GM23338 (cell line): ENCODE data around the gene IL31.

Experiments
- CREB1 ChIP-seq: fragments of 250-450 bp; sonication (Bioruptor Pico); IDR thresholded peaks from 2 replicates; pipeline ENCODE4 v1.5.0; 2020; ENCODE audit warnings: low read depth, mild to moderate bottlenecking, moderate library complexity
- CTCF ChIP-seq, 2 experiments: fragments of 200-600 bp in 1 of 2; sonication (generic) in 1 of 2; conservative IDR thresholded peaks; 2 replicates each; pipeline versions ENCODE4 v1.5.1 to v1.6.1; 2016 to 2017; ENCODE audit warnings: antibody characterized with exemption in 2 of 2, low read depth in 2 of 2, mild to moderate bottlenecking in 2 of 2, moderate library complexity in 1 of 2
- EZH2 ChIP-seq: fragments of 200-600 bp; sonication (generic); IDR thresholded peaks from one replicate; pipeline ENCODE4 v1.8.0; 2017; ENCODE audit warnings: antibody characterized with exemption, mild to moderate bottlenecking, low read depth; ENCODE audit not compliant: unreplicated experiment
- EZH2phosphoT487 ChIP-seq: fragments of 200-600 bp; sonication (generic); IDR thresholded peaks from one replicate; pipeline ENCODE4 v1.8.1; 2018; ENCODE audit warnings: antibody characterized with exemption; ENCODE audit not compliant: unreplicated experiment
- JUNB ChIP-seq: IDR thresholded peaks from one replicate; pipeline ENCODE4 v1.6.1; 2016; ENCODE audit warnings: antibody characterized with exemption; ENCODE audit not compliant: unreplicated experiment
- POLR2AphosphoS5 ChIP-seq: IDR thresholded peaks from 2 replicates; pipeline ENCODE4 v1.6.1; 2016; ENCODE audit warnings: antibody characterized with exemption, low read depth
- TF ChIP-seq, protein P1 (sequence below): IDR thresholded peaks from one replicate; pipeline ENCODE4 v1.6.1; 2018; ENCODE audit warnings: antibody characterized with exemption; ENCODE audit not compliant: unreplicated experiment

GRCh38 chr12:122171399-122171798 lies 2.6 kb downstream of the IL31 start:
- TF ChIP-seq CTCF (conservative IDR thresholded peaks at IDR 0.05; ENCODE audit: low read depth in 2 of 2): no peak
- no peak for TF ChIP-seq EZH2
- TF ChIP-seq POLR2AphosphoS5: no peak
- no peak for TF ChIP-seq EZH2phosphoT487
- TF ChIP-seq CREB1 (CRISPR knock-in tag): no peak
- TF ChIP-seq, protein P1, sequence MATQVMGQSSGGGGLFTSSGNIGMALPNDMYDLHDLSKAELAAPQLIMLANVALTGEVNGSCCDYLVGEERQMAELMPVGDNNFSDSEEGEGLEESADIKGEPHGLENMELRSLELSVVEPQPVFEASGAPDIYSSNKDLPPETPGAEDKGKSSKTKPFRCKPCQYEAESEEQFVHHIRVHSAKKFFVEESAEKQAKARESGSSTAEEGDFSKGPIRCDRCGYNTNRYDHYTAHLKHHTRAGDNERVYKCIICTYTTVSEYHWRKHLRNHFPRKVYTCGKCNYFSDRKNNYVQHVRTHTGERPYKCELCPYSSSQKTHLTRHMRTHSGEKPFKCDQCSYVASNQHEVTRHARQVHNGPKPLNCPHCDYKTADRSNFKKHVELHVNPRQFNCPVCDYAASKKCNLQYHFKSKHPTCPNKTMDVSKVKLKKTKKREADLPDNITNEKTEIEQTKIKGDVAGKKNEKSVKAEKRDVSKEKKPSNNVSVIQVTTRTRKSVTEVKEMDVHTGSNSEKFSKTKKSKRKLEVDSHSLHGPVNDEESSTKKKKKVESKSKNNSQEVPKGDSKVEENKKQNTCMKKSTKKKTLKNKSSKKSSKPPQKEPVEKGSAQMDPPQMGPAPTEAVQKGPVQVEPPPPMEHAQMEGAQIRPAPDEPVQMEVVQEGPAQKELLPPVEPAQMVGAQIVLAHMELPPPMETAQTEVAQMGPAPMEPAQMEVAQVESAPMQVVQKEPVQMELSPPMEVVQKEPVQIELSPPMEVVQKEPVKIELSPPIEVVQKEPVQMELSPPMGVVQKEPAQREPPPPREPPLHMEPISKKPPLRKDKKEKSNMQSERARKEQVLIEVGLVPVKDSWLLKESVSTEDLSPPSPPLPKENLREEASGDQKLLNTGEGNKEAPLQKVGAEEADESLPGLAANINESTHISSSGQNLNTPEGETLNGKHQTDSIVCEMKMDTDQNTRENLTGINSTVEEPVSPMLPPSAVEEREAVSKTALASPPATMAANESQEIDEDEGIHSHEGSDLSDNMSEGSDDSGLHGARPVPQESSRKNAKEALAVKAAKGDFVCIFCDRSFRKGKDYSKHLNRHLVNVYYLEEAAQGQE: no peak
- no peak for TF ChIP-seq JUNB
